ENCODE data around the gene PDE4B. TPM values are rescaled to one million over a fixed set of nuclear protein-coding genes. Genes with fewer than 3 reads are reported as not detected.

The PDE4B gene
- total and polyA plus RNA-seq, 9 of the 15 experiments (the other 6 are each of a cell fraction or from before 2014, with no cell fraction given): 0.09 TPM; not detected in 8

- no peaks in the 10 kb centered on the region for H3K79me2 ChIP-seq (ENCODE audit: control insufficient read depth, insufficient read depth, low read length)
- FAIRE-seq (no peak), DNase-seq (ENCODE audit: extremely low read depth in 1 of 4, low spot score in 3 of 4) (no peak), ATAC-seq (no peak)
- TF ChIP-seq ATF6 (CRISPR knock-in tag; IDR thresholded peaks at IDR 0.05) (no peak), RBM39 (optimal IDR thresholded peaks at IDR 0.05; ENCODE audit: low read depth, low read length) (no peak), ZNF436 (CRISPR knock-in tag; IDR thresholded peaks at IDR 0.05) (no peak), ESRRB (CRISPR knock-in tag; IDR thresholded peaks at IDR 0.05; ENCODE audit: borderline replicate concordance) (no peak), CLOCK (CRISPR knock-in tag; IDR thresholded peaks at IDR 0.05; ENCODE audit: borderline replicate concordance) (no peak), DNMT1 (IDR thresholded peaks at IDR 0.05) (no peak), NFYB (IDR thresholded peaks at IDR 0.05; ENCODE audit: extremely low read depth, insufficient read length) (no peak), ZNF347 (CRISPR knock-in tag; IDR thresholded peaks at IDR 0.05; ENCODE audit: low read depth) (no peak)
- TF ChIP-seq, protein P1, sequence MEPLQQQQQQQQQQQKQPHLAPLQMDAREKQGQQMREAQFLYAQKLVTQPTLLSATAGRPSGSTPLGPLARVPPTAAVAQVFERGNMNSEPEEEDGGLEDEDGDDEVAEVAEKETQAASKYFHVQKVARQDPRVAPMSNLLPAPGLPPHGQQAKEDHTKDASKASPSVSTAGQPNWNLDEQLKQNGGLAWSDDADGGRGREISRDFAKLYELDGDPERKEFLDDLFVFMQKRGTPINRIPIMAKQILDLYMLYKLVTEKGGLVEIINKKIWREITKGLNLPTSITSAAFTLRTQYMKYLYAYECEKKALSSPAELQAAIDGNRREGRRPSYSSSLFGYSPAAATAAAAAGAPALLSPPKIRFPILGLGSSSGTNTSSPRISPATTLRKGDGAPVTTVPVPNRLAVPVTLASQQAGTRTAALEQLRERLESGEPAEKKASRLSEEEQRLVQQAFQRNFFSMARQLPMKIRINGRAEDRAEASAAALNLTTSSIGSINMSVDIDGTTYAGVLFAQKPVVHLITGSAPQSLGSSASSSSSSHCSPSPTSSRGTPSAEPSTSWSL (CRISPR knock-in tag; IDR thresholded peaks at IDR 0.05; ENCODE audit: borderline replicate concordance): no peak
- intact Hi-C loops (cut with micrococcal nuclease) (no loop called here), in situ Hi-C loops (cut with MboI) (no loop called here)
- ChIA-PET CTCF (ENCODE audit: low intra/inter-chr PET ratio) (no interaction called here), POLR2A (no interaction called here)
- no peaks in the 10 kb centered on the region for H4K20me1 ChIP-seq (replicated peaks; ENCODE audit: control insufficient read depth, insufficient read depth, low read length)
- no peak overlapping the region for H3K9ac ChIP-seq (ENCODE audit: insufficient read depth in 1 of 2, low read depth in 2 of 2, low read length in 2 of 2)
- no peaks in the 10 kb centered on the region for H3K9me3 ChIP-seq (replicated peaks; ENCODE audit: control insufficient read depth, insufficient read depth, low read depth, low read length)
- no peak overlapping the region for H3K27ac ChIP-seq (ENCODE audit: extremely low read depth, low read depth, low read length)
- no peaks in the 10 kb centered on the region for H3K9me1 ChIP-seq (ENCODE audit: control insufficient read depth, insufficient read depth, low read length)
- H3K4me1 ChIP-seq (replicated peaks in 1 of 2; ENCODE audit: control insufficient read depth in 2 of 2, insufficient read depth in 2 of 2, low read length in 2 of 2): no peaks in the 10 kb centered on the region
- H3K4me2 ChIP-seq (ENCODE audit: insufficient read depth, low read length): no peak overlapping the region
- no peaks in the 10 kb centered on the region for H3K36me3 ChIP-seq (ENCODE audit: control insufficient read depth, insufficient read depth, low read length)
- BruUV-seq (replicated peaks): no TSS peak
- H2AFZ ChIP-seq (ENCODE audit: low read depth, low read length): no peak overlapping the region
- no peaks in the 10 kb centered on the region; a peak in 1 of 5 replicates for H3K27me3 ChIP-seq (ENCODE audit: control insufficient read depth in 2 of 2, insufficient read depth in 2 of 2, low read length in 2 of 2)
- no peak overlapping the region for H3K4me3 ChIP-seq
These were observed 203.2 kb downstream of the PDE4B start for GRCh38 chr1:65995928-65996327.
